Activated naive CD4-positive, alpha-beta T cell treated with anti-CD3 and anti-CD28 coated beads, Interleukin-2, amount 10 ng/mL, durations not matched to agents 5 hours and 36 hours (primary cell): ENCODE measurements around the gene SZT2. TPM values are rescaled to one million over a fixed set of nuclear protein-coding genes. Genes with fewer than 3 reads are reported as not detected.

Experiments
- microRNA-seq: library from miRNA; unstranded; fragments of <30 nt; microRNA quantifications from one replicate; pipeline ENCODE4 v1.2.0, GENCODE V29; 2022; ENCODE audit warnings: borderline microRNAs expressed, borderline replicate concordance
- total RNA-seq, 2 experiments: library from RNA; stranded (reverse); gene quantifications; one replicate each; pipeline ENCODE4 v1.2.3, GENCODE V29; 2021

The SZT2 gene
- total RNA-seq = 10 to 100 TPM; 64.9 to 71.4 TPM

GRCh38 chr1:43389326-43390313, at the start of gene SZT2, which contains the start of gene MED8:
Gene SZT2 (plus strand): TSS chr1:43389899. CDS start chr1:43389969, 70 bp downstream.
Gene MED8 (minus strand): TSS chr1:43389800. CDS start chr1:43389764, 36 bp downstream.

GRCh38 chr1:43358746-43359693, 30.7 kb upstream of the SZT2 start, which contains the start of gene CDC20:
Gene CDC20 (plus strand): TSS chr1:43358981. CDS start chr1:43359216, 235 bp downstream.

DNA sequence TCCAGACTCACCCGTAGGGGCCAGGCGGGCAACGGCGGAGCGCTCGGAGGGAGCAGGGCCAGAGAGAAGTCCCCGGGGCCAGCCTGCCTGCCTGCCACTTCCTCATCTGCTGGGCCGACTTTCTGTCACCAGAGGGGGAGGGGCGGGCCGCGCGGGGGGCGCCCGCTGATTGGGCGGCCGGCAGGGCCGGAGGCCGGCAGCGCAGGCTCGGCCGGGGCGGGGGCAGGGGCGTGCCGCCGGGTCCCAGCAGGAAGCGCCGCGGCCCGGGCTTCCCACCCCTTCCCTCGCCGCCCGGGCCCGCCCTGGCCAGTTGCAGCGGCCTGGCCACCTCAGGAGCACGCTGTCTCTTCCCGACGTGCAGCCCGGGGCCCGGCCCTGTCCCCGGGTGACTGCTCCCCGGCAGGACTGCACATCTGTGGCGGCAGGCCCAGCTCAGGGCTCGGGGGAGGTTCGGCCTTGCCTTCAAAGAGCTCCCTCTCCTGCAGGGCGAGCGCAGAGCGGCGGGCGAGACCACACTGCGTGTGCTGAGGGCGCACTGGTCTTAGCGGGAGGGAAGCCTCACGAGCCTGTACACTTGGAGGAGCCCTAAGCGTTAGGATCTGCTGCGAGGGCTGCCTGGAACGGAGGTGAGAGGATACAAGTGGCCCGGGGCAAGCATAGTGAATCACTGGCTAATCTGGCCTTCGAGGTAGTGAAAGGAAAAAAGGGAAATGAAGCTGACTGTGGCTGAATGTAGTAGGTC, 21.6 kb upstream of the SZT2 start, which contains the start of gene ELOVL1:
Gene ELOVL1, minus strand, starts transcription at position 108 of the 742 bp plus-strand sequence. CDS start 2,402 bp downstream, outside the sequence.

GRCh38 chr1:43453442-43454269, 64.0 kb downstream of the SZT2 start, which contains the start of gene HYI:
Gene HYI (minus strand): TSS chr1:43453931. CDS start chr1:43453793, 138 bp downstream.

Small RNAs within 50 kb of the gene (microRNA-seq; reads per million reads assigned to microRNA genes)
- 1.5 reads per million for gene MIR6734
- 1.5 reads per million for gene MIR6735

Other genes with a start within 250 kb of the SZT2 start
- gene EBNA1BP2, start 217.6 kb upstream of the SZT2 start, total RNA-seq = 10 to 100 TPM; 31.7 to 35.7 TPM
- not detected for gene CFAP57, start 217.6 kb upstream of the SZT2 start, total RNA-seq
- gene TMEM125, start 119.9 kb upstream of the SZT2 start, total RNA-seq = not detected
- gene C1orf210, start 104.3 kb upstream of the SZT2 start, total RNA-seq = not detected
- not detected for gene TIE1, start 88.9 kb upstream of the SZT2 start, total RNA-seq
- gene MPL, start 52.1 kb upstream of the SZT2 start, total RNA-seq = not detected
- gene CDC20, start 30.9 kb upstream of the SZT2 start, total RNA-seq = 10 to 100 TPM; 87.0 to 88.5 TPM
- 10 to 100 TPM; 58.0 to 60.4 TPM for gene ELOVL1, start 21.9 kb upstream of the SZT2 start, total RNA-seq
- 10 to 100 TPM; 28.6 to 29.1 TPM for gene MED8, start 99 bp upstream of the SZT2 start, total RNA-seq
- 10 to 100 TPM; 21.2 to 25.4 TPM for gene HYI, start 64.0 kb downstream of the SZT2 start, total RNA-seq
- 1 to 10 TPM; 1.3 to 2.5 TPM for gene PTPRF, start 141.0 kb downstream of the SZT2 start, total RNA-seq